Lower leg skin (tissue), 4 donors: ENCODE data around the gene RAB22A. TPM values are rescaled to one million over a fixed set of nuclear protein-coding genes. Genes with fewer than 3 reads are reported as not detected.

Experiments used
- DNase-seq, 2 donors: peaks; one replicate each; pipeline ENCODE4 v3.0.0-alpha.2; 2019; ENCODE audit warnings: low spot score in 2 of 2
- H3K4me3 ChIP-seq: fragments of 200-600 bp; sonication (generic); 2 replicates; pipeline ENCODE4 v1.5.1; 2017; ENCODE audit warnings: mild to moderate bottlenecking, low read depth; ENCODE audit not compliant: poor library complexity, severe bottlenecking
- CTCF ChIP-seq, 3 donors: fragments of 450-650 bp; IDR thresholded peaks; one replicate each; pipeline ENCODE4 v1.5.1; 2016; ENCODE audit warnings: antibody characterized with exemption in 3 of 3, mild to moderate bottlenecking in 3 of 3, moderate library complexity in 2 of 3
- POLR2A ChIP-seq, 2 donors: fragments of 450-650 bp; IDR thresholded peaks; one replicate each; pipeline ENCODE4 v1.6.1; 2016 to 2017; ENCODE audit warnings: antibody characterized with exemption in 2 of 2, mild to moderate bottlenecking in 1 of 2, moderate library complexity in 1 of 2
- WGBS, 2 donors: methylation state at CpG; one replicate each; pipeline ENCODE4 v1.1.5; 2018; 5-methylcytosine and 5-hydroxymethylcytosine counted together
- intact Hi-C: fragments of 100-400 bp; cut with DNase I; formaldehyde crosslinking; loops from one replicate; pipeline ENCODE4 v1.15.0; 2023; ENCODE audit warnings: low total_unique reads
- total RNA-seq, 4 donors: library from RNA; depleted of rRNA; stranded (reverse); fragments of >200 nt; gene quantifications; one replicate each; pipeline ENCODE4 v1.1.0, GENCODE V29; 2016

Gene RAB22A
- total RNA-seq, 4 donors from 2014 or later, result 18.3 to 21.6 (median 20.1) TPM

GRCh38 chr20:58398254-58398653, 88.7 kb downstream of the RAB22A start:
- WGBS, 2 donors, result 79 to 81% methylated on average over 5 of the region's 5 CpGs
- TF ChIP-seq CTCF (IDR thresholded peaks at IDR 0.05), result no peak
- no peak for TF ChIP-seq POLR2A (IDR thresholded peaks at IDR 0.05)
- no peak for DNase-seq
- H3K4me3 ChIP-seq, result no peak overlapping the region
- intact Hi-C loops, result no loop called here

- 88 to 89% methylated on average over 6 of the region's 6 CpGs for WGBS, 2 donors
- no peak overlapping the region for H3K4me3 ChIP-seq
- TF ChIP-seq POLR2A (IDR thresholded peaks at IDR 0.05), result no peak
- no peak for TF ChIP-seq CTCF (IDR thresholded peaks at IDR 0.05)
- intact Hi-C loops, result no loop called here
- no peak for DNase-seq
Measured at GRCh38 chr20:58399926-58400325, 90.4 kb downstream of the RAB22A start.

- no peak for TF ChIP-seq POLR2A (IDR thresholded peaks at IDR 0.05)
- no peak for TF ChIP-seq CTCF (IDR thresholded peaks at IDR 0.05)
- intact Hi-C loops, result no loop called here
- no peak for DNase-seq
- no peak overlapping the region for H3K4me3 ChIP-seq
- 82 to 89% methylated on average over 1 of the region's 1 CpG for WGBS, 2 donors
Measured at GRCh38 chr20:58401162-58401561, 91.6 kb downstream of the RAB22A start.

- no peak for TF ChIP-seq POLR2A (IDR thresholded peaks at IDR 0.05)
- no peak for TF ChIP-seq CTCF (IDR thresholded peaks at IDR 0.05)
- DNase-seq, result no peak
- WGBS, 2 donors, result 58 to 63% methylated on average over 5 of the region's 5 CpGs
- intact Hi-C loops, result no loop called here
- no peak overlapping the region for H3K4me3 ChIP-seq
Measured at GRCh38 chr20:58402305-58402704, 92.8 kb downstream of the RAB22A start.

DNA sequence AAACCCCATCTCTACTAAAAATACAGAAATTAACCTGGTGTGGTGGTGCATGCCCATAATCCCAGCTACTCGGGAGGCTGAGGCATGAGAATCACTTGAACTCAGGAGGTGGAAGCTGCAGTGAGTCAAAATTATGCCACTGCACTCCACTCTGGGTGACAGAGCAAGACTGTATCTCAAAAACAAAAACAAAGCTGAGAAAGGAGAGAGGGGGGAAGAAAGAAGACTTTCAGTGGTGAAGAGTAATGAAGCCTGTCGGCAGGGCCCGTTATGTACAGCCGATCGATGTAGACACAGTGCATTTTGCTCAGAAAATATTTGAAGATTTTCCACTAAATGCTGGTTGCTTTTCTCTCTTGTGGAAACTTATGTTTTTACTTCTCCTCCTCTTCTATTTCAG, 93.3 kb downstream of the RAB22A start:
- intact Hi-C loops, result no loop called here
- H3K4me3 ChIP-seq, result no peak overlapping the region
- TF ChIP-seq CTCF (IDR thresholded peaks at IDR 0.05) (no peak), POLR2A (IDR thresholded peaks at IDR 0.05) (no peak)
- WGBS, 2 donors, result 94 to 95% methylated on average over 5 of the region's 5 CpGs
- no peak for DNase-seq

DNA sequence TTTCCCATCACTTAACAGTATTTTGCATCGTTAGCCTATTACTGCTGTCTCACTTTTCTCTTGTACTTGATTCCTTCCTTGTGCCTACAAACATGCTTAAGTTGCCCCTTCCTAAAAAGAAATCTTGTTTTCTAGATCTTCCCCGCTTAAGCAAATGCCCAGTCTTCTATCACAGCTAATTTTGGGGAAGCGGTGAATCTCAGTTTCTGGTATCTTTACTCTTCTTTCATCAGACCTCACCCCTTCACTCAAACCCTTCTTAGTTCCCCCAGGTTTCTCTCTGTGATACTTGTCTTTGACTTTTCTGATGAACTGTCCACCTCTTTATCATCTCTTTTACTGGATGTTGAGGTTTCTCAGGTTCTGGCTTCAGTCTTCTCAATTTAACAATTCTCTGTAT, 93.8 kb downstream of the RAB22A start:
- TF ChIP-seq POLR2A (IDR thresholded peaks at IDR 0.05), result no peak
- intact Hi-C loops, result no loop called here
- DNase-seq, result no peak
- 90 to 94% methylated on average over 3 of the region's 3 CpGs for WGBS, 2 donors
- no peak overlapping the region for H3K4me3 ChIP-seq
